CD14-positive monocyte (primary cell): ENCODE data around the gene TXNDC15. TPM values are rescaled to one million over a fixed set of nuclear protein-coding genes. Genes with fewer than 3 reads are reported as not detected.
A peak's percentile ranks its signal among the peaks of the same experiment; 100 is the strongest.

Experiments used
- DNase-seq, 3 donors: peaks; one replicate each; pipeline ENCODE4 v3.0.0-alpha.2; 2011 to 2022
- H2AFZ ChIP-seq: 2 replicates; pipeline ENCODE4 v1.6.0; 2012; ENCODE audit warnings: mild to moderate bottlenecking, low read depth, low read length, inconsistent platforms; ENCODE audit not compliant: insufficient read depth, poor library complexity, severe bottlenecking
- H3K27ac ChIP-seq, 2 donors: 1 replicate in 1 of 2; 2 replicates in 1 of 2; pipeline ENCODE4 v1.5.1; 2012 to 2013; ENCODE audit warnings: low read length in 2 of 2, control low read depth in 1 of 2, inconsistent platforms in 1 of 2, low read depth in 1 of 2, mild to moderate bottlenecking in 1 of 2
- H3K27me3 ChIP-seq, 2 donors: one replicate each; pipeline versions ENCODE4 v1.6.0 to v1.6.1; 2011 to 2013; ENCODE audit warnings: low read length in 2 of 2; ENCODE audit not compliant: control insufficient read depth in 2 of 2, insufficient read depth in 2 of 2
- H3K36me3 ChIP-seq, 2 donors: replicated peaks in 1 of 2; 1 replicate in 1 of 2; 2 replicates in 1 of 2; pipeline versions ENCODE4 v1.5.1 to v1.6.1; 2012 to 2013; ENCODE audit warnings: low read length in 2 of 2, control low read depth in 1 of 2, inconsistent platforms in 1 of 2, mild to moderate bottlenecking in 1 of 2; ENCODE audit not compliant: insufficient read depth in 2 of 2, control insufficient read depth in 1 of 2
- H3K4me1 ChIP-seq, 2 donors: 1 replicate in 1 of 2; 2 replicates in 1 of 2; pipeline versions ENCODE4 v1.5.1 to v1.6.1; 2012 to 2013; ENCODE audit warnings: low read length in 2 of 2, control low read depth in 1 of 2, inconsistent platforms in 1 of 2, mild to moderate bottlenecking in 1 of 2, moderate library complexity in 1 of 2; ENCODE audit not compliant: insufficient read depth in 2 of 2, control insufficient read depth in 1 of 2
- H3K4me2 ChIP-seq: replicated peaks from 2 replicates; pipeline ENCODE3; 2012; ENCODE audit warnings: low read length, moderate library complexity, mild to moderate bottlenecking; ENCODE audit not compliant: poor library complexity, severe bottlenecking; ENCODE audit errors: extremely low read depth
- H3K4me3 ChIP-seq, 3 experiments: fragments of 200-600 bp in 1 of 3; sonication (generic) in 1 of 3; replicated peaks in 1 of 3; 1 replicate in 2 of 3; 2 replicates in 1 of 3; pipeline ENCODE4 v1.5.1; 2011 to 2013; ENCODE audit warnings: low read length in 3 of 3, mild to moderate bottlenecking in 3 of 3, control low read depth in 2 of 3, low read depth in 2 of 3, inconsistent platforms in 1 of 3, moderate library complexity in 1 of 3
- H3K79me2 ChIP-seq: 2 replicates; pipeline ENCODE4 v1.6.0; 2012; ENCODE audit warnings: mild to moderate bottlenecking, control low read depth, inconsistent platforms, low read length, moderate library complexity; ENCODE audit not compliant: insufficient read depth
- H3K9ac ChIP-seq: 2 replicates; pipeline ENCODE4 v1.6.0; 2017; ENCODE audit warnings: low read length, mild to moderate bottlenecking; ENCODE audit not compliant: insufficient read depth, poor library complexity, severe bottlenecking
- H3K9me3 ChIP-seq, 2 donors: replicated peaks in 1 of 2; 1 replicate in 1 of 2; 2 replicates in 1 of 2; pipeline versions ENCODE4 v1.5.1 to v1.6.1; 2012 to 2013; ENCODE audit warnings: low read length in 2 of 2, control low read depth in 1 of 2; ENCODE audit not compliant: control insufficient read depth in 1 of 2, insufficient read depth in 1 of 2
- H4K20me1 ChIP-seq: 2 replicates; pipeline ENCODE4 v1.6.0; 2012; ENCODE audit warnings: mild to moderate bottlenecking, low read length, control low read depth, moderate library complexity; ENCODE audit not compliant: insufficient read depth
- H3K27ac Mint-ChIP-seq, 7 donors: one replicate each; pipeline ENCODE4 v1.8.0; 2020; ENCODE audit warnings: mild to moderate bottlenecking in 7 of 7, mixed read lengths in 7 of 7, moderate library complexity in 6 of 7, inconsistent platforms in 2 of 7
- H3K27me3 Mint-ChIP-seq, 3 donors: one replicate each; pipeline ENCODE4 v1.8.0; 2021 to 2022; ENCODE audit warnings: low read depth in 3 of 3, mild to moderate bottlenecking in 3 of 3, mixed read lengths in 3 of 3, moderate library complexity in 3 of 3, inconsistent platforms in 1 of 3
- H3K36me3 Mint-ChIP-seq, 2 donors: one replicate each; pipeline ENCODE4 v1.8.0; 2020; ENCODE audit warnings: mixed read lengths in 2 of 2, inconsistent platforms in 1 of 2, mild to moderate bottlenecking in 1 of 2
- H3K4me1 Mint-ChIP-seq: one replicate; pipeline ENCODE4 v1.8.0; 2020; ENCODE audit warnings: mild to moderate bottlenecking, mixed read lengths
- H3K4me3 Mint-ChIP-seq, 2 donors: one replicate each; pipeline ENCODE4 v1.8.0; 2020; ENCODE audit warnings: mild to moderate bottlenecking in 2 of 2, mixed read lengths in 2 of 2, moderate library complexity in 1 of 2
- H3K9me3 Mint-ChIP-seq, 7 donors: one replicate each; pipeline ENCODE4 v1.8.0; 2020 to 2022; ENCODE audit warnings: mixed read lengths in 7 of 7, mild to moderate bottlenecking in 6 of 7, moderate library complexity in 6 of 7, inconsistent platforms in 2 of 7
- WGBS: methylation state at CpG from one replicate; pipeline ENCODE4 v1.1.5; 2013; ENCODE audit warnings: missing lambda C conversion rate; ENCODE audit not compliant: insufficient coverage; 5-methylcytosine and 5-hydroxymethylcytosine counted together
- intact Hi-C, 2 donors: fragments of 100-400 bp; cut with micrococcal nuclease; formaldehyde crosslinking; loops; one replicate each; pipeline versions ENCODE4 v1.15.0 to v1.15.1; 2023
- polyA plus RNA-seq, 3 donors: library from polyadenylated mRNA; depleted of rRNA in 1 of 3; unstranded in 2 of 3; stranded (reverse) in 1 of 3; fragments of 300-500 nt in 2 of 3; fragments of >200 nt in 1 of 3; fragmentation: Illumina TruSeq in 2 of 3; gene quantifications; 1 replicate in 2 of 3; 2 replicates in 1 of 3; pipeline ENCODE4 v1.2.3, GENCODE V29; 2012 to 2021
- TF ChIP-seq, protein P1 (sequence below): fragments of 200-600 bp; IDR thresholded peaks from one replicate; pipeline ENCODE4 v1.8.0; 2022; ENCODE audit warnings: antibody characterized with exemption, mild to moderate bottlenecking

The TXNDC15 gene
- polyA plus RNA-seq, 3 donors, result 24.1 to 30.9 (median 28.0) TPM

- peaks cover 25% of the 10 kb centered on the region for H3K4me1 Mint-ChIP-seq
- peaks cover 13 to 20% of the 10 kb centered on the region in 2 donors for H3K4me1 ChIP-seq
- DNase-seq, result no peak
- H3K27ac Mint-ChIP-seq, result peak overlapping the region in 4 of 7 donors; percentile 4 to 35 (median 8)
- intact Hi-C loops, result no loop called here
- H2AFZ ChIP-seq, result no peak overlapping the region
- H3K27ac ChIP-seq, result no peak overlapping the region
- TF ChIP-seq, protein P1, sequence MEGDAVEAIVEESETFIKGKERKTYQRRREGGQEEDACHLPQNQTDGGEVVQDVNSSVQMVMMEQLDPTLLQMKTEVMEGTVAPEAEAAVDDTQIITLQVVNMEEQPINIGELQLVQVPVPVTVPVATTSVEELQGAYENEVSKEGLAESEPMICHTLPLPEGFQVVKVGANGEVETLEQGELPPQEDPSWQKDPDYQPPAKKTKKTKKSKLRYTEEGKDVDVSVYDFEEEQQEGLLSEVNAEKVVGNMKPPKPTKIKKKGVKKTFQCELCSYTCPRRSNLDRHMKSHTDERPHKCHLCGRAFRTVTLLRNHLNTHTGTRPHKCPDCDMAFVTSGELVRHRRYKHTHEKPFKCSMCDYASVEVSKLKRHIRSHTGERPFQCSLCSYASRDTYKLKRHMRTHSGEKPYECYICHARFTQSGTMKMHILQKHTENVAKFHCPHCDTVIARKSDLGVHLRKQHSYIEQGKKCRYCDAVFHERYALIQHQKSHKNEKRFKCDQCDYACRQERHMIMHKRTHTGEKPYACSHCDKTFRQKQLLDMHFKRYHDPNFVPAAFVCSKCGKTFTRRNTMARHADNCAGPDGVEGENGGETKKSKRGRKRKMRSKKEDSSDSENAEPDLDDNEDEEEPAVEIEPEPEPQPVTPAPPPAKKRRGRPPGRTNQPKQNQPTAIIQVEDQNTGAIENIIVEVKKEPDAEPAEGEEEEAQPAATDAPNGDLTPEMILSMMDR, result no peak
- H3K27me3 ChIP-seq, result no peaks in the 10 kb centered on the region
- no peak overlapping the region for H3K4me2 ChIP-seq
- H3K9ac ChIP-seq, result no peak overlapping the region
- peaks cover 0 to 14% of the 10 kb centered on the region in 2 donors for H3K36me3 ChIP-seq
- no peak overlapping the region for H3K4me3 Mint-ChIP-seq
- peaks cover 62% of the 10 kb centered on the region for H3K79me2 ChIP-seq
- H3K9me3 ChIP-seq, result no peaks in the 10 kb centered on the region
- peaks cover 0 to 2% (median 0%) of the 10 kb centered on the region in 3 donors for H3K27me3 Mint-ChIP-seq
- H3K9me3 Mint-ChIP-seq, result peaks cover 0 to 3% (median 0%) of the 10 kb centered on the region in 7 donors
- H3K4me3 ChIP-seq, result no peak overlapping the region
- peaks cover 21 to 30% of the 10 kb centered on the region in 2 donors for H3K36me3 Mint-ChIP-seq
- peaks cover 20% of the 10 kb centered on the region for H4K20me1 ChIP-seq
Observed at GRCh38 chr5:134877159-134877558, 3.0 kb downstream of the TXNDC15 start.

DNA sequence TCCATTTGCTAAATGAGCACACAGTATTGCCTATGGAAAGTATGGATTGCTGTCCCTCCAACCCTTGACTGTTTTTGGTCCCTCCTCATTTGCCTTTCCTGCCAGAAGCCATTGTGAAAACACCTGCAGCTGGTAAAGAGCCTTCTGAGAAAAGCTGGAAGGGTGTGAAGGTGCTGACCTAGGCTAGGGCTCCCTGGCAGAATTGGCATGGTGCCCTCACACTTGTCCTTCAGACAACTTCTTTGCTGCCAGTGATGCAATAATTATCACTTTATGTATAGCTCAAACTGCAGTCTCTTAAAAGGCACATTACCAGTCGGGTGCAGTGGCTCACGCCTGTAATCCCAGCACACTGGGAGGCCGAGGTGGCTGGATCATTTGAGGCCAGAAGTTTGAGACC is 4.2 kb downstream of the TXNDC15 start:
- peaks cover 0 to 5% (median 0%) of the 10 kb centered on the region in 7 donors for H3K9me3 Mint-ChIP-seq
- H3K9ac ChIP-seq, result no peak overlapping the region
- no CpG with 5 or more reads among the region's 3 CpGs for WGBS
- peaks cover 20% of the 10 kb centered on the region for H4K20me1 ChIP-seq
- DNase-seq, result no peak
- no peak overlapping the region for H2AFZ ChIP-seq
- H3K4me3 ChIP-seq, result no peak overlapping the region
- H3K27ac ChIP-seq, result no peak overlapping the region
- peaks cover 0 to 14% of the 10 kb centered on the region in 2 donors for H3K36me3 ChIP-seq
- H3K27me3 Mint-ChIP-seq, result peaks cover 0 to 2% (median 0%) of the 10 kb centered on the region in 3 donors
- peaks cover 21 to 31% of the 10 kb centered on the region in 2 donors for H3K36me3 Mint-ChIP-seq
- intact Hi-C loops, result no loop called here
- H3K27ac Mint-ChIP-seq, result peak overlapping the region in 1 of 7 donors; percentile 75
- H3K4me2 ChIP-seq, result no peak overlapping the region
- H3K9me3 ChIP-seq, result no peaks in the 10 kb centered on the region
- no peak overlapping the region for H3K4me3 Mint-ChIP-seq
- peaks cover 64% of the 10 kb centered on the region for H3K79me2 ChIP-seq
- H3K4me1 ChIP-seq, result peaks cover 13 to 20% of the 10 kb centered on the region in 2 donors
- H3K4me1 Mint-ChIP-seq, result peaks cover 25% of the 10 kb centered on the region
- H3K27me3 ChIP-seq, result no peaks in the 10 kb centered on the region
- TF ChIP-seq, protein P1, result no peak
